GM23338 (cell line): ENCODE measurements around the gene TLR3. TPM values are rescaled to one million over a fixed set of nuclear protein-coding genes. Genes with fewer than 3 reads are reported as not detected.

ENCODE experiments used
- ATAC-seq: fragments of 200-7000 bp; cut with Tn5 transposase; 3 replicates; pipeline ENCODE4 v1.9.1; 2020
- DNase-seq: peaks from one replicate; pipeline ENCODE4 v3.0.0-alpha.2; 2015; ENCODE audit warnings: low spot score
- H2AFZ ChIP-seq: fragments of 200-600 bp; sonication (generic); 2 replicates; pipeline ENCODE4 v1.8.0; 2016; ENCODE audit warnings: antibody characterized with exemption, mild to moderate bottlenecking, moderate library complexity
- H3F3A ChIP-seq: fragments of 200-600 bp; sonication (generic); replicated peaks from 2 replicates; pipeline ENCODE4 v1.8.0; 2017; ENCODE audit warnings: antibody characterized with exemption, mixed run types, low read depth
- H3K27ac ChIP-seq: fragments of 200-600 bp; sonication (generic); 2 replicates; pipeline ENCODE4 v1.6.1; 2016; ENCODE audit warnings: low read depth
- H3K27me3 ChIP-seq: fragments of 200-600 bp; sonication (generic); 2 replicates; pipeline ENCODE4 v1.8.0; 2016; ENCODE audit warnings: mild to moderate bottlenecking, mixed run types, moderate library complexity; ENCODE audit not compliant: insufficient read depth
- H3K36me3 ChIP-seq: fragments of 200-600 bp; sonication (generic); 2 replicates; pipeline ENCODE4 v1.8.0; 2016; ENCODE audit warnings: mild to moderate bottlenecking; ENCODE audit not compliant: insufficient read depth
- H3K4me1 ChIP-seq: fragments of 200-600 bp; sonication (generic); 2 replicates; pipeline ENCODE4 v1.8.0; 2016; ENCODE audit warnings: mild to moderate bottlenecking, moderate library complexity; ENCODE audit not compliant: insufficient read depth
- H3K4me2 ChIP-seq: fragments of 200-600 bp; sonication (generic); 2 replicates; pipeline ENCODE4 v1.7.1; 2017; ENCODE audit warnings: mixed run types
- H3K4me3 ChIP-seq: fragments of 200-600 bp; sonication (generic); 2 replicates; pipeline ENCODE4 v1.6.1; 2016; ENCODE audit warnings: mixed run types
- H3K79me2 ChIP-seq: fragments of 200-600 bp; sonication (generic); replicated peaks from 2 replicates; pipeline ENCODE4 v1.8.0; 2017; ENCODE audit warnings: mild to moderate bottlenecking; ENCODE audit not compliant: insufficient read depth
- H3K9me2 ChIP-seq: fragments of 200-600 bp; sonication (generic); 2 replicates; pipeline ENCODE4 v1.8.0; 2017; ENCODE audit not compliant: insufficient read depth
- H4K20me1 ChIP-seq: fragments of 200-600 bp; sonication (generic); replicated peaks from 2 replicates; pipeline ENCODE4 v1.8.0; 2017; ENCODE audit warnings: mild to moderate bottlenecking; ENCODE audit not compliant: insufficient read depth
- H3K27ac Mint-ChIP-seq: 2 replicates; pipeline ENCODE4 v1.8.0; 2020; ENCODE audit warnings: inconsistent platforms, mild to moderate bottlenecking, moderate library complexity, mixed read lengths
- H3K27me3 Mint-ChIP-seq: 3 replicates; pipeline ENCODE4 v1.8.0; 2022; ENCODE audit warnings: low read depth, mild to moderate bottlenecking, moderate library complexity, mixed read lengths, inconsistent platforms; ENCODE audit not compliant: insufficient read depth, poor library complexity
- H3K36me3 Mint-ChIP-seq: 3 replicates; pipeline ENCODE4 v1.8.0; 2021; ENCODE audit warnings: low read depth, mild to moderate bottlenecking, inconsistent platforms, moderate library complexity, mixed read lengths
- H3K4me1 Mint-ChIP-seq: 3 replicates; pipeline ENCODE4 v1.8.0; 2020; ENCODE audit warnings: mild to moderate bottlenecking, inconsistent platforms, mixed read lengths
- H3K4me3 Mint-ChIP-seq: 3 replicates; pipeline ENCODE4 v1.8.0; 2021; ENCODE audit warnings: moderate library complexity, mild to moderate bottlenecking, inconsistent platforms, mixed read lengths
- H3K9me3 Mint-ChIP-seq: 3 replicates; pipeline ENCODE4 v1.8.0; 2020; ENCODE audit warnings: moderate library complexity, mild to moderate bottlenecking, inconsistent platforms, mixed read lengths
- CREB1 ChIP-seq: fragments of 250-450 bp; sonication (Bioruptor Pico); IDR thresholded peaks from 2 replicates; pipeline ENCODE4 v1.5.0; 2020; ENCODE audit warnings: low read depth, mild to moderate bottlenecking, moderate library complexity
- CTCF ChIP-seq, 2 experiments: fragments of 200-600 bp in 1 of 2; sonication (generic) in 1 of 2; conservative IDR thresholded peaks; 2 replicates each; pipeline versions ENCODE4 v1.5.1 to v1.6.1; 2016 to 2017; ENCODE audit warnings: antibody characterized with exemption in 2 of 2, low read depth in 2 of 2, mild to moderate bottlenecking in 2 of 2, moderate library complexity in 1 of 2
- ETS1 ChIP-seq: IDR thresholded peaks from 2 replicates; pipeline ENCODE4 v1.6.1; 2016; ENCODE audit warnings: antibody characterized with exemption
- EZH2 ChIP-seq: fragments of 200-600 bp; sonication (generic); IDR thresholded peaks from one replicate; pipeline ENCODE4 v1.8.0; 2017; ENCODE audit warnings: antibody characterized with exemption, mild to moderate bottlenecking, low read depth; ENCODE audit not compliant: unreplicated experiment
- EZH2phosphoT487 ChIP-seq: fragments of 200-600 bp; sonication (generic); IDR thresholded peaks from one replicate; pipeline ENCODE4 v1.8.1; 2018; ENCODE audit warnings: antibody characterized with exemption; ENCODE audit not compliant: unreplicated experiment
- JUNB ChIP-seq: IDR thresholded peaks from one replicate; pipeline ENCODE4 v1.6.1; 2016; ENCODE audit warnings: antibody characterized with exemption; ENCODE audit not compliant: unreplicated experiment
- NANOG ChIP-seq: IDR thresholded peaks from 2 replicates; pipeline ENCODE4 v1.6.1; 2016; ENCODE audit warnings: antibody characterized with exemption, borderline replicate concordance
- POLR2AphosphoS5 ChIP-seq: IDR thresholded peaks from 2 replicates; pipeline ENCODE4 v1.6.1; 2016; ENCODE audit warnings: antibody characterized with exemption, low read depth
- STAT1 ChIP-seq: IDR thresholded peaks from one replicate; pipeline ENCODE4 v1.6.1; 2016; ENCODE audit warnings: antibody characterized with exemption; ENCODE audit not compliant: unreplicated experiment
- ZNF114 ChIP-seq: fragments of 250-450 bp; sonication (Bioruptor Pico); IDR thresholded peaks from 2 replicates; pipeline ENCODE4 v1.5.0; 2020; ENCODE audit warnings: mild to moderate bottlenecking, moderate library complexity
- ZNF331 ChIP-seq: fragments of 250-450 bp; sonication (Bioruptor Pico); IDR thresholded peaks from 2 replicates; pipeline ENCODE4 v1.5.0; 2020; ENCODE audit warnings: low read depth, mild to moderate bottlenecking, moderate library complexity
- polyA plus RNA-seq: library from polyadenylated mRNA; unstranded; fragments of >200 nt; fragmentation: Nextera tagmentation; extraction: Ambion mirVana; gene quantifications from 2 replicates; pipeline ENCODE4 v1.2.1, GENCODE V29; 2016
- total RNA-seq: library from RNA; depleted of rRNA; stranded (reverse); fragments of >200 nt; shearing (Covaris generic); gene quantifications from 2 replicates; pipeline ENCODE4 v1.2.3, GENCODE V29; 2014
- TF ChIP-seq, protein P1 (sequence below): fragments of 250-450 bp; sonication (Bioruptor Pico); IDR thresholded peaks from 2 replicates; pipeline ENCODE4 v1.5.0; 2020; ENCODE audit warnings: mild to moderate bottlenecking, moderate library complexity
- TF ChIP-seq, protein P2 (sequence below): IDR thresholded peaks from one replicate; pipeline ENCODE4 v1.6.1; 2018; ENCODE audit warnings: antibody characterized with exemption; ENCODE audit not compliant: unreplicated experiment

TLR3 gene
- total and polyA plus RNA-seq, 2 experiments from 2014 or later = 0.32 to 0.38 TPM

DNA sequence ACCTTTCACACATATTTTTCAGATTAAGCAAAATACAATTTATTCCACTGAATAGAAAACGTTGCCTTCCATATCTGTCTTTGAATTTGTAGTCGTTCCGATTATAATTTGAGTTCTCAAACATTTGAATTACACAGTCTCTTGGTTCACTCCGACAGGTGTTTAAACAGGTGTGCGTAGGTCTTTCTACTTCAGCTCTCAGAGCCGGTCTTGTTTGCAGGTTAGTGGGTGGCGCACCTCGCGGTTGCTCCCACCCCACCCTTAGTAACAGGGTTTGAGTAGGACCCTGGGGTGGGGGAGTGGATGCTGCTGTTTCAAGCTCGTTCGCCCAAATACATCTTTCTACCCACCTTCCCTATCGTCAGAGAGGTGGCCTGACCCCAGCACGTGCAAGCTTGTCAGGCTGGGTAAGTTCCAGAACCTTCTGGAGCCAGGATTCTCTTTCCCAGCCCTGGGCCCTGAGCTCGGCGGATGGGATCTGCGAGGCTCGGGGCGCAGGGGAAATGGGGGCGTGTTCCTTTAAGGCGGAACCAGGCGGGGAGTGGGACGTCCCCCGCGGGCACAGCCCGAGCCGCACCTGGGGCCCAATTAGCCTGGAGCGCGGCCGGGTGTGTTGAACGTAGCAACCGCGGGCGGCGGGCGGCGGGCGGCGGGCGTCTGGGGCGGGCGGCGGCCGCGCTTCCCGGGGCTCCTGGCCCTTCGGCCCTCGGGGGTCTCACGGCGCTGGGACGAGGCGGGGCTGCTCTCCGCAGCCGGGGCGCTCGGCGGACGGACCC, 35.3 kb downstream of the TLR3 start, which contains the start of gene FAM149A:
Gene FAM149A (plus strand): TSS at position 591 of the 776 bp plus-strand sequence.
- Histone ChIP-seq H3K9me2 (no peaks in the 10 kb centered on the region), H3K4me3 (peak within 1 kb of the TSS; percentile 68), H3K4me1 (peaks cover 16% of the 10 kb centered on the region), H4K20me1 (no peaks in the 10 kb centered on the region), H3F3A (peaks cover 7% of the 10 kb centered on the region; the same call in 1 of the 2 replicates), H2AFZ (peak within 1 kb of the TSS; percentile 93), H3K4me2 (peak within 1 kb of the TSS; percentile 94), H3K27me3 (peaks cover 39% of the 10 kb centered on the region), H3K27ac (no peak within 1 kb of the TSS), H3K36me3 (no peaks in the 10 kb centered on the region), H3K79me2 (0 out of 2 replicates have a peak, but pooled peaks cover 5% of the 10 kb centered on the region)
- TF ChIP-seq ZNF114 (CRISPR knock-in tag) (no peak), ETS1 (no peak), CREB1 (CRISPR knock-in tag) (no peak), ZNF331 (CRISPR knock-in tag) (no peak), CTCF (conservative IDR thresholded peaks at IDR 0.05; ENCODE audit: low read depth in 2 of 2) (no peak), EZH2phosphoT487 (no peak), NANOG (no peak), EZH2 (no peak), POLR2AphosphoS5 (no peak), JUNB (no peak), STAT1 (no peak)
- TF ChIP-seq, protein P1, sequence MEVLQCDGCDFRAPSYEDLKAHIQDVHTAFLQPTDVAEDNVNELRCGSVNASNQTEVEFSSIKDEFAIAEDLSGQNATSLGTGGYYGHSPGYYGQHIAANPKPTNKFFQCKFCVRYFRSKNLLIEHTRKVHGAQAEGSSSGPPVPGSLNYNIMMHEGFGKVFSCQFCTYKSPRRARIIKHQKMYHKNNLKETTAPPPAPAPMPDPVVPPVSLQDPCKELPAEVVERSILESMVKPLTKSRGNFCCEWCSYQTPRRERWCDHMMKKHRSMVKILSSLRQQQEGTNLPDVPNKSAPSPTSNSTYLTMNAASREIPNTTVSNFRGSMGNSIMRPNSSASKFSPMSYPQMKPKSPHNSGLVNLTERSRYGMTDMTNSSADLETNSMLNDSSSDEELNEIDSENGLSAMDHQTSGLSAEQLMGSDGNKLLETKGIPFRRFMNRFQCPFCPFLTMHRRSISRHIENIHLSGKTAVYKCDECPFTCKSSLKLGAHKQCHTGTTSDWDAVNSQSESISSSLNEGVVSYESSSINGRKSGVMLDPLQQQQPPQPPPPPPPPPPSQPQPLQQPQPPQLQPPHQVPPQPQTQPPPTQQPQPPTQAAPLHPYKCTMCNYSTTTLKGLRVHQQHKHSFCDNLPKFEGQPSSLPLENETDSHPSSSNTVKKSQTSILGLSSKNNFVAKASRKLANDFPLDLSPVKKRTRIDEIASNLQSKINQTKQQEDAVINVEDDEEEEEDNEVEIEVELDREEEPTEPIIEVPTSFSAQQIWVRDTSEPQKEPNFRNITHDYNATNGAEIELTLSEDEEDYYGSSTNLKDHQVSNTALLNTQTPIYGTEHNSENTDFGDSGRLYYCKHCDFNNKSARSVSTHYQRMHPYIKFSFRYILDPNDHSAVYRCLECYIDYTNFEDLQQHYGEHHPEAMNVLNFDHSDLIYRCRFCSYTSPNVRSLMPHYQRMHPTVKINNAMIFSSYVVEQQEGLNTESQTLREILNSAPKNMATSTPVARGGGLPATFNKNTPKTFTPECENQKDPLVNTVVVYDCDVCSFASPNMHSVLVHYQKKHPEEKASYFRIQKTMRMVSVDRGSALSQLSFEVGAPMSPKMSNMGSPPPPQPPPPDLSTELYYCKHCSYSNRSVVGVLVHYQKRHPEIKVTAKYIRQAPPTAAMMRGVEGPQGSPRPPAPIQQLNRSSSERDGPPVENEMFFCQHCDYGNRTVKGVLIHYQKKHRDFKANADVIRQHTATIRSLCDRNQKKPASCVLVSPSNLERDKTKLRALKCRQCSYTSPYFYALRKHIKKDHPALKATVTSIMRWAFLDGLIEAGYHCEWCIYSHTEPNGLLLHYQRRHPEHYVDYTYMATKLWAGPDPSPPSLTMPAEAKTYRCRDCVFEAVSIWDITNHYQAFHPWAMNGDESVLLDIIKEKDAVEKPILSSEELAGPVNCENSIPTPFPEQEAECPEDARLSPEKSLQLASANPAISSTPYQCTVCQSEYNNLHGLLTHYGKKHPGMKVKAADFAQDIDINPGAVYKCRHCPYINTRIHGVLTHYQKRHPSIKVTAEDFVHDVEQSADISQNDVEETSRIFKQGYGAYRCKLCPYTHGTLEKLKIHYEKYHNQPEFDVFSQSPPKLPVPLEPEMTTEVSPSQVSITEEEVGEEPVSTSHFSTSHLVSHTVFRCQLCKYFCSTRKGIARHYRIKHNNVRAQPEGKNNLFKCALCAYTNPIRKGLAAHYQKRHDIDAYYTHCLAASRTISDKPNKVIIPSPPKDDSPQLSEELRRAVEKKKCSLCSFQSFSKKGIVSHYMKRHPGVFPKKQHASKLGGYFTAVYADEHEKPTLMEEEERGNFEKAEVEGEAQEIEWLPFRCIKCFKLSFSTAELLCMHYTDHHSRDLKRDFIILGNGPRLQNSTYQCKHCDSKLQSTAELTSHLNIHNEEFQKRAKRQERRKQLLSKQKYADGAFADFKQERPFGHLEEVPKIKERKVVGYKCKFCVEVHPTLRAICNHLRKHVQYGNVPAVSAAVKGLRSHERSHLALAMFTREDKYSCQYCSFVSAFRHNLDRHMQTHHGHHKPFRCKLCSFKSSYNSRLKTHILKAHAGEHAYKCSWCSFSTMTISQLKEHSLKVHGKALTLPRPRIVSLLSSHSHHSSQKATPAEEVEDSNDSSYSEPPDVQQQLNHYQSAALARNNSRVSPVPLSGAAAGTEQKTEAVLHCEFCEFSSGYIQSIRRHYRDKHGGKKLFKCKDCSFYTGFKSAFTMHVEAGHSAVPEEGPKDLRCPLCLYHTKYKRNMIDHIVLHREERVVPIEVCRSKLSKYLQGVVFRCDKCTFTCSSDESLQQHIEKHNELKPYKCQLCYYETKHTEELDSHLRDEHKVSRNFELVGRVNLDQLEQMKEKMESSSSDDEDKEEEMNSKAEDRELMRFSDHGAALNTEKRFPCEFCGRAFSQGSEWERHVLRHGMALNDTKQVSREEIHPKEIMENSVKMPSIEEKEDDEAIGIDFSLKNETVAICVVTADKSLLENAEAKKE (CRISPR knock-in tag) = no peak
- TF ChIP-seq, protein P2, sequence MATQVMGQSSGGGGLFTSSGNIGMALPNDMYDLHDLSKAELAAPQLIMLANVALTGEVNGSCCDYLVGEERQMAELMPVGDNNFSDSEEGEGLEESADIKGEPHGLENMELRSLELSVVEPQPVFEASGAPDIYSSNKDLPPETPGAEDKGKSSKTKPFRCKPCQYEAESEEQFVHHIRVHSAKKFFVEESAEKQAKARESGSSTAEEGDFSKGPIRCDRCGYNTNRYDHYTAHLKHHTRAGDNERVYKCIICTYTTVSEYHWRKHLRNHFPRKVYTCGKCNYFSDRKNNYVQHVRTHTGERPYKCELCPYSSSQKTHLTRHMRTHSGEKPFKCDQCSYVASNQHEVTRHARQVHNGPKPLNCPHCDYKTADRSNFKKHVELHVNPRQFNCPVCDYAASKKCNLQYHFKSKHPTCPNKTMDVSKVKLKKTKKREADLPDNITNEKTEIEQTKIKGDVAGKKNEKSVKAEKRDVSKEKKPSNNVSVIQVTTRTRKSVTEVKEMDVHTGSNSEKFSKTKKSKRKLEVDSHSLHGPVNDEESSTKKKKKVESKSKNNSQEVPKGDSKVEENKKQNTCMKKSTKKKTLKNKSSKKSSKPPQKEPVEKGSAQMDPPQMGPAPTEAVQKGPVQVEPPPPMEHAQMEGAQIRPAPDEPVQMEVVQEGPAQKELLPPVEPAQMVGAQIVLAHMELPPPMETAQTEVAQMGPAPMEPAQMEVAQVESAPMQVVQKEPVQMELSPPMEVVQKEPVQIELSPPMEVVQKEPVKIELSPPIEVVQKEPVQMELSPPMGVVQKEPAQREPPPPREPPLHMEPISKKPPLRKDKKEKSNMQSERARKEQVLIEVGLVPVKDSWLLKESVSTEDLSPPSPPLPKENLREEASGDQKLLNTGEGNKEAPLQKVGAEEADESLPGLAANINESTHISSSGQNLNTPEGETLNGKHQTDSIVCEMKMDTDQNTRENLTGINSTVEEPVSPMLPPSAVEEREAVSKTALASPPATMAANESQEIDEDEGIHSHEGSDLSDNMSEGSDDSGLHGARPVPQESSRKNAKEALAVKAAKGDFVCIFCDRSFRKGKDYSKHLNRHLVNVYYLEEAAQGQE = no peak
- Mint-ChIP-seq H3K27ac (no peak within 1 kb of the TSS), H3K4me3 (peak within 1 kb of the TSS; percentile 80), H3K36me3 (peaks cover 5% of the 10 kb centered on the region; the same call in 2 of the 3 replicates), H3K4me1 (peaks cover 23% of the 10 kb centered on the region), H3K9me3 (peaks cover 5% of the 10 kb centered on the region; the same call in 2 of the 3 replicates), H3K27me3 (peaks cover 34% of the 10 kb centered on the region)
- ATAC-seq = peak; percentile 63
- peak; percentile 83 for DNase-seq
